HEK293 (cell line): ENCODE data around the gene OXCT2.

Experiments
- GLIS1 ChIP-seq: fragments of 450-650 bp; formaldehyde crosslinking; IDR thresholded peaks from 2 replicates; pipeline ENCODE4 v1.5.1; 2016; ENCODE audit warnings: missing biosample characterization, missing genetic modification characterization
- IKZF3 ChIP-seq: fragments of 450-650 bp; IDR thresholded peaks from 2 replicates; pipeline ENCODE4 v1.5.0; 2018; ENCODE audit warnings: missing biosample characterization, mild to moderate bottlenecking, missing genetic modification characterization, moderate library complexity
- YY2 ChIP-seq: fragments of 450-650 bp; formaldehyde crosslinking; IDR thresholded peaks from 2 replicates; pipeline ENCODE4 v1.5.1; 2016; ENCODE audit warnings: missing biosample characterization, missing genetic modification characterization
- ZBTB17 ChIP-seq: fragments of 450-650 bp; formaldehyde crosslinking; IDR thresholded peaks from 2 replicates; pipeline ENCODE4 v1.5.1; 2016; ENCODE audit warnings: missing biosample characterization, missing genetic modification characterization
- ZBTB20 ChIP-seq: fragments of 450-650 bp; formaldehyde crosslinking; IDR thresholded peaks from 2 replicates; pipeline ENCODE4 v1.5.1; 2016; ENCODE audit warnings: missing biosample characterization, missing genetic modification characterization
- ZNF112 ChIP-seq: fragments of 450-650 bp; formaldehyde crosslinking; IDR thresholded peaks from 2 replicates; pipeline ENCODE4 v1.5.0; 2017; ENCODE audit warnings: missing biosample characterization, missing genetic modification characterization
- ZNF2 ChIP-seq: fragments of 450-650 bp; formaldehyde crosslinking; IDR thresholded peaks from 2 replicates; pipeline ENCODE4 v1.5.1; 2016; ENCODE audit warnings: missing biosample characterization, missing genetic modification characterization
- ZNF214 ChIP-seq: fragments of 450-650 bp; formaldehyde crosslinking; IDR thresholded peaks from 2 replicates; pipeline ENCODE4 v1.5.1; 2017; ENCODE audit warnings: missing biosample characterization, mild to moderate bottlenecking, missing genetic modification characterization, borderline replicate concordance
- ZNF248 ChIP-seq: fragments of 450-650 bp; formaldehyde crosslinking; IDR thresholded peaks from 2 replicates; pipeline ENCODE4 v1.5.1; 2017; ENCODE audit warnings: missing biosample characterization, missing genetic modification characterization
- ZNF341 ChIP-seq: fragments of 450-650 bp; formaldehyde crosslinking; IDR thresholded peaks from 2 replicates; pipeline ENCODE4; 2016; ENCODE audit warnings: low read depth, missing biosample characterization, missing genetic modification characterization
- ZNF391 ChIP-seq: fragments of 450-650 bp; formaldehyde crosslinking; IDR thresholded peaks from 2 replicates; pipeline ENCODE4 v1.5.1; 2016; ENCODE audit warnings: low read depth, missing biosample characterization, missing genetic modification characterization, borderline replicate concordance
- ZNF426 ChIP-seq: fragments of 450-650 bp; formaldehyde crosslinking; IDR thresholded peaks from 2 replicates; pipeline ENCODE4 v1.5.1; 2017; ENCODE audit warnings: missing biosample characterization, missing genetic modification characterization, mild to moderate bottlenecking, inconsistent platforms, moderate library complexity
- ZNF433 ChIP-seq: fragments of 450-650 bp; formaldehyde crosslinking; IDR thresholded peaks from 2 replicates; pipeline ENCODE4 v1.5.1; 2016; ENCODE audit warnings: missing biosample characterization, missing genetic modification characterization, low read depth
- ZNF510 ChIP-seq: fragments of 450-650 bp; formaldehyde crosslinking; IDR thresholded peaks from 2 replicates; pipeline ENCODE4 v1.5.1; 2018; ENCODE audit warnings: mild to moderate bottlenecking, missing genetic modification characterization, missing biosample characterization; ENCODE audit not compliant: insufficient replicate concordance
- ZNF548 ChIP-seq: fragments of 450-650 bp; formaldehyde crosslinking; IDR thresholded peaks from 2 replicates; pipeline ENCODE4 v1.5.1; 2016; ENCODE audit warnings: missing biosample characterization, missing genetic modification characterization
- ZNF677 ChIP-seq: fragments of 450-650 bp; IDR thresholded peaks from 2 replicates; pipeline ENCODE4 v1.5.0; 2018; ENCODE audit warnings: missing biosample characterization, mild to moderate bottlenecking, missing genetic modification characterization, moderate library complexity
- ZNF707 ChIP-seq: fragments of 450-650 bp; formaldehyde crosslinking; IDR thresholded peaks from 2 replicates; pipeline ENCODE4 v1.5.1; 2016; ENCODE audit warnings: missing biosample characterization, missing genetic modification characterization
- TF ChIP-seq, protein P1 (sequence below): fragments of 450-650 bp; formaldehyde crosslinking; IDR thresholded peaks from 2 replicates; pipeline ENCODE4 v1.5.1; 2016; ENCODE audit warnings: missing biosample characterization, missing genetic modification characterization
- TF ChIP-seq, protein P2 (sequence below): fragments of 450-650 bp; formaldehyde crosslinking; IDR thresholded peaks from 2 replicates; pipeline ENCODE4 v1.5.1; 2017; ENCODE audit warnings: missing biosample characterization, missing genetic modification characterization
- TF ChIP-seq, protein P3 (sequence below): fragments of 450-650 bp; formaldehyde crosslinking; IDR thresholded peaks from 2 replicates; pipeline ENCODE4 v1.5.1; 2016; ENCODE audit warnings: missing biosample characterization, missing genetic modification characterization
- TF ChIP-seq, protein P4 (sequence below): fragments of 450-650 bp; formaldehyde crosslinking; IDR thresholded peaks from 2 replicates; pipeline ENCODE4 v1.5.1; 2016; ENCODE audit warnings: missing biosample characterization, missing genetic modification characterization, low read depth
- TF ChIP-seq, protein P5 (sequence below): fragments of 450-650 bp; formaldehyde crosslinking; IDR thresholded peaks from 2 replicates; pipeline ENCODE4 v1.5.0; 2017; ENCODE audit warnings: missing biosample characterization, missing genetic modification characterization, borderline replicate concordance
- TF ChIP-seq, protein P6 (sequence below): fragments of 450-650 bp; formaldehyde crosslinking; IDR thresholded peaks from 2 replicates; pipeline ENCODE4 v1.5.1; 2017; ENCODE audit warnings: missing biosample characterization, missing genetic modification characterization
- TF ChIP-seq, protein P7 (sequence below): fragments of 450-650 bp; formaldehyde crosslinking; IDR thresholded peaks from 2 replicates; pipeline ENCODE4 v1.5.1; 2016; ENCODE audit warnings: missing biosample characterization, missing genetic modification characterization

OXCT2 gene

DNA sequence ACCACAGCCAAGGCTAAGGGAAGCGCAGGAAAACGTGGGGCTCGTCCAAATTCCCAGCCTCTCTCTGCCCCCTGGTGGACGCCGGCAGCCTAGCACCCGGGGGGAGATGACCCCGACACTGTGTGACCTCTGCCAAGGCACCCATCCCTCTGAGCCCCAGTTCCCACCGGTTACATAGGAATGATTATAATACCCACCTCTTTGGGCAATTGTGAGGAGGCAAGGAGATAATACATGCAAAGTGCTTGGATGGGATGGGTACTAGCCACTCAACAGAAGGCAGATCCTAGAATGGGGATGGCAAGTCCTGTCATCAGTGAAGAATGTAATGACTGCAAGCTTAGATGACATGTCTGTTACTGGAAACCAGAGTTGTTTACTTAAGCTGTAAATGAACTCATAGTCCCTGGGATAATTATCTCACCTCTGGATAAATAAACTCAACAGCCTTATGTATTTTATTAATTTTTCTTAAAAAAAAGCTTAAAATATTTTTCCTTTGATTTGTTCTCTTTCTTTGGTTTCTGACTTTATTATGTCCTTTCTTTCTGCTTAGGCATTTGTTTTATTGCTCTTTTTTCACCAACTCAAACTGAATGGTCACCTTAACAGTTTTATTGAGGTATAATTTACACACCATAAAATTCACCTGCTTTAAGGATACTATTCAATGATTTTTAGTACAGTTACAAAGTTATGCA lies 28.8 kb upstream of the OXCT2 start (continued):
- peak; percentile 74 for TF ChIP-seq IKZF3 (tag by site-specific recombination)
- no peak for TF ChIP-seq ZNF112 (tag by site-specific recombination)
- TF ChIP-seq, protein P1, sequence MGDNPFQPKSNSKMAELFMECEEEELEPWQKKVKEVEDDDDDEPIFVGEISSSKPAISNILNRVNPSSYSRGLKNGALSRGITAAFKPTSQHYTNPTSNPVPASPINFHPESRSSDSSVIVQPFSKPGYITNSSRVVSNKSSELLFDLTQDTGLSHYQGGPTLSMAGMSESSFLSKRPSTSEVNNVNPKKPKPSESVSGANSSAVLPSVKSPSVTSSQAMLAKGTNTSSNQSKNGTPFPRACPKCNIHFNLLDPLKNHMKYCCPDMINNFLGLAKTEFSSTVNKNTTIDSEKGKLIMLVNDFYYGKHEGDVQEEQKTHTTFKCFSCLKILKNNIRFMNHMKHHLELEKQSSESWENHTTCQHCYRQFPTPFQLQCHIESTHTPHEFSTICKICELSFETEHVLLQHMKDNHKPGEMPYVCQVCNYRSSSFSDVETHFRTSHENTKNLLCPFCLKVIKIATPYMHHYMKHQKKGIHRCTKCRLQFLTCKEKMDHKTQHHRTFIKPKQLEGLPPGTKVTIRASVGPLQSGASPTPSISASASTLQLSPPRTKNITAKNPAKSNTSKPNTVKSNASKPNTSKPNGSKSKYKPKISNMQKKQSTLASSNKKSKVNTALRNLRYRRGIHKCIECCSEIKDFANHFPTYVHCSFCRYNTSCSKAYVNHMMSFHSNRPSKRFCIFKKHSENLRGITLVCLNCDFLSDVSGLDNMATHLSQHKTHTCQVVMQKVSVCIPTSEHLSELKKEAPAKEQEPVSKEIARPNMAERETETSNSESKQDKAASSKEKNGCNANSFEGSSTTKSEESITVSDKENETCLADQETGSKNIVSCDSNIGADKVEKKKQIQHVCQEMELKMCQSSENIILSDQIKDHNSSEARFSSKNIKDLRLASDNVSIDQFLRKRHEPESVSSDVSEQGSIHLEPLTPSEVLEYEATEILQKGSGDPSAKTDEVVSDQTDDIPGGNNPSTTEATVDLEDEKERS (tag by site-specific recombination), result 0 out of 2 replicates have a peak, but pooled peaks have one; percentile 7
- TF ChIP-seq ZBTB20 (tag by site-specific recombination), result no peak
- TF ChIP-seq ZNF426 (tag by site-specific recombination), result no peak
- no peak for TF ChIP-seq ZNF510 (tag by site-specific recombination)
- no peak for TF ChIP-seq ZNF548 (tag by site-specific recombination)
- no peak for TF ChIP-seq ZNF433
- no peak for TF ChIP-seq ZNF214 (tag by site-specific recombination)
- peak; percentile 88 for TF ChIP-seq ZBTB17 (tag by site-specific recombination)
- TF ChIP-seq, protein P2, sequence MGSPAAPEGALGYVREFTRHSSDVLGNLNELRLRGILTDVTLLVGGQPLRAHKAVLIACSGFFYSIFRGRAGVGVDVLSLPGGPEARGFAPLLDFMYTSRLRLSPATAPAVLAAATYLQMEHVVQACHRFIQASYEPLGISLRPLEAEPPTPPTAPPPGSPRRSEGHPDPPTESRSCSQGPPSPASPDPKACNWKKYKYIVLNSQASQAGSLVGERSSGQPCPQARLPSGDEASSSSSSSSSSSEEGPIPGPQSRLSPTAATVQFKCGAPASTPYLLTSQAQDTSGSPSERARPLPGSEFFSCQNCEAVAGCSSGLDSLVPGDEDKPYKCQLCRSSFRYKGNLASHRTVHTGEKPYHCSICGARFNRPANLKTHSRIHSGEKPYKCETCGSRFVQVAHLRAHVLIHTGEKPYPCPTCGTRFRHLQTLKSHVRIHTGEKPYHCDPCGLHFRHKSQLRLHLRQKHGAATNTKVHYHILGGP (tag by site-specific recombination), result peak; percentile 47; the same call in 1 of the 2 replicates
- peak; percentile 22; the same call in 1 of the 2 replicates for TF ChIP-seq GLIS1 (tag by site-specific recombination)
- TF ChIP-seq, protein P3, sequence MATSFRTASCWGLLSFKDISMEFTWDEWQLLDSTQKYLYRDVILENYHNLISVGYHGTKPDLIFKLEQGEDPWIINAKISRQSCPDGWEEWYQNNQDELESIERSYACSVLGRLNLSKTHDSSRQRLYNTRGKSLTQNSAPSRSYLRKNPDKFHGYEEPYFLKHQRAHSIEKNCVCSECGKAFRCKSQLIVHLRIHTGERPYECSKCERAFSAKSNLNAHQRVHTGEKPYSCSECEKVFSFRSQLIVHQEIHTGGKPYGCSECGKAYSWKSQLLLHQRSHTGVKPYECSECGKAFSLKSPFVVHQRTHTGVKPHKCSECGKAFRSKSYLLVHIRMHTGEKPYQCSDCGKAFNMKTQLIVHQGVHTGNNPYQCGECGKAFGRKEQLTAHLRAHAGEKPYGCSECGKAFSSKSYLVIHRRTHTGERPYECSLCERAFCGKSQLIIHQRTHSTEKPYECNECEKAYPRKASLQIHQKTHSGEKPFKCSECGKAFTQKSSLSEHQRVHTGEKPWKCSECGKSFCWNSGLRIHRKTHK (tag by site-specific recombination), result no peak
- TF ChIP-seq, protein P4, sequence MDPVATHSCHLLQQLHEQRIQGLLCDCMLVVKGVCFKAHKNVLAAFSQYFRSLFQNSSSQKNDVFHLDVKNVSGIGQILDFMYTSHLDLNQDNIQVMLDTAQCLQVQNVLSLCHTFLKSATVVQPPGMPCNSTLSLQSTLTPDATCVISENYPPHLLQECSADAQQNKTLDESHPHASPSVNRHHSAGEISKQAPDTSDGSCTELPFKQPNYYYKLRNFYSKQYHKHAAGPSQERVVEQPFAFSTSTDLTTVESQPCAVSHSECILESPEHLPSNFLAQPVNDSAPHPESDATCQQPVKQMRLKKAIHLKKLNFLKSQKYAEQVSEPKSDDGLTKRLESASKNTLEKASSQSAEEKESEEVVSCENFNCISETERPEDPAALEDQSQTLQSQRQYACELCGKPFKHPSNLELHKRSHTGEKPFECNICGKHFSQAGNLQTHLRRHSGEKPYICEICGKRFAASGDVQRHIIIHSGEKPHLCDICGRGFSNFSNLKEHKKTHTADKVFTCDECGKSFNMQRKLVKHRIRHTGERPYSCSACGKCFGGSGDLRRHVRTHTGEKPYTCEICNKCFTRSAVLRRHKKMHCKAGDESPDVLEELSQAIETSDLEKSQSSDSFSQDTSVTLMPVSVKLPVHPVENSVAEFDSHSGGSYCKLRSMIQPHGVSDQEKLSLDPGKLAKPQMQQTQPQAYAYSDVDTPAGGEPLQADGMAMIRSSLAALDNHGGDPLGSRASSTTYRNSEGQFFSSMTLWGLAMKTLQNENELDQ (tag by site-specific recombination), result no peak
- TF ChIP-seq ZNF677 (tag by site-specific recombination), result no peak
- TF ChIP-seq, protein P5, sequence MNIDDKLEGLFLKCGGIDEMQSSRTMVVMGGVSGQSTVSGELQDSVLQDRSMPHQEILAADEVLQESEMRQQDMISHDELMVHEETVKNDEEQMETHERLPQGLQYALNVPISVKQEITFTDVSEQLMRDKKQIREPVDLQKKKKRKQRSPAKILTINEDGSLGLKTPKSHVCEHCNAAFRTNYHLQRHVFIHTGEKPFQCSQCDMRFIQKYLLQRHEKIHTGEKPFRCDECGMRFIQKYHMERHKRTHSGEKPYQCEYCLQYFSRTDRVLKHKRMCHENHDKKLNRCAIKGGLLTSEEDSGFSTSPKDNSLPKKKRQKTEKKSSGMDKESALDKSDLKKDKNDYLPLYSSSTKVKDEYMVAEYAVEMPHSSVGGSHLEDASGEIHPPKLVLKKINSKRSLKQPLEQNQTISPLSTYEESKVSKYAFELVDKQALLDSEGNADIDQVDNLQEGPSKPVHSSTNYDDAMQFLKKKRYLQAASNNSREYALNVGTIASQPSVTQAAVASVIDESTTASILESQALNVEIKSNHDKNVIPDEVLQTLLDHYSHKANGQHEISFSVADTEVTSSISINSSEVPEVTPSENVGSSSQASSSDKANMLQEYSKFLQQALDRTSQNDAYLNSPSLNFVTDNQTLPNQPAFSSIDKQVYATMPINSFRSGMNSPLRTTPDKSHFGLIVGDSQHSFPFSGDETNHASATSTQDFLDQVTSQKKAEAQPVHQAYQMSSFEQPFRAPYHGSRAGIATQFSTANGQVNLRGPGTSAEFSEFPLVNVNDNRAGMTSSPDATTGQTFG (tag by site-specific recombination), result no peak
- TF ChIP-seq ZNF341 (tag by site-specific recombination), result no peak
- peak; percentile 87 for TF ChIP-seq ZNF2 (tag by site-specific recombination)
- no peak for TF ChIP-seq ZNF707 (tag by site-specific recombination)
- no peak for TF ChIP-seq YY2 (tag by site-specific recombination)
- TF ChIP-seq, protein P6, sequence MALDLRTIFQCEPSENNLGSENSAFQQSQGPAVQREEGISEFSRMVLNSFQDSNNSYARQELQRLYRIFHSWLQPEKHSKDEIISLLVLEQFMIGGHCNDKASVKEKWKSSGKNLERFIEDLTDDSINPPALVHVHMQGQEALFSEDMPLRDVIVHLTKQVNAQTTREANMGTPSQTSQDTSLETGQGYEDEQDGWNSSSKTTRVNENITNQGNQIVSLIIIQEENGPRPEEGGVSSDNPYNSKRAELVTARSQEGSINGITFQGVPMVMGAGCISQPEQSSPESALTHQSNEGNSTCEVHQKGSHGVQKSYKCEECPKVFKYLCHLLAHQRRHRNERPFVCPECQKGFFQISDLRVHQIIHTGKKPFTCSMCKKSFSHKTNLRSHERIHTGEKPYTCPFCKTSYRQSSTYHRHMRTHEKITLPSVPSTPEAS, result 0 out of 2 replicates have a peak, but pooled peaks have one; percentile 12
- TF ChIP-seq, protein P7, sequence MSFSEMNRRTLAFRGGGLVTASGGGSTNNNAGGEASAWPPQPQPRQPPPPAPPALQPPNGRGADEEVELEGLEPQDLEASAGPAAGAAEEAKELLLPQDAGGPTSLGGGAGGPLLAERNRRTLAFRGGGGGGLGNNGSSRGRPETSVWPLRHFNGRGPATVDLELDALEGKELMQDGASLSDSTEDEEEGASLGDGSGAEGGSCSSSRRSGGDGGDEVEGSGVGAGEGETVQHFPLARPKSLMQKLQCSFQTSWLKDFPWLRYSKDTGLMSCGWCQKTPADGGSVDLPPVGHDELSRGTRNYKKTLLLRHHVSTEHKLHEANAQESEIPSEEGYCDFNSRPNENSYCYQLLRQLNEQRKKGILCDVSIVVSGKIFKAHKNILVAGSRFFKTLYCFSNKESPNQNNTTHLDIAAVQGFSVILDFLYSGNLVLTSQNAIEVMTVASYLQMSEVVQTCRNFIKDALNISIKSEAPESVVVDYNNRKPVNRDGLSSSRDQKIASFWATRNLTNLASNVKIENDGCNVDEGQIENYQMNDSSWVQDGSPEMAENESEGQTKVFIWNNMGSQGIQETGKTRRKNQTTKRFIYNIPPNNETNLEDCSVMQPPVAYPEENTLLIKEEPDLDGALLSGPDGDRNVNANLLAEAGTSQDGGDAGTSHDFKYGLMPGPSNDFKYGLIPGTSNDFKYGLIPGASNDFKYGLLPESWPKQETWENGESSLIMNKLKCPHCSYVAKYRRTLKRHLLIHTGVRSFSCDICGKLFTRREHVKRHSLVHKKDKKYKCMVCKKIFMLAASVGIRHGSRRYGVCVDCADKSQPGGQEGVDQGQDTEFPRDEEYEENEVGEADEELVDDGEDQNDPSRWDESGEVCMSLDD (tag by site-specific recombination), result peak; percentile 85
- no peak for TF ChIP-seq ZNF248 (tag by site-specific recombination)
- 0 out of 2 replicates have a peak, but pooled peaks have one; percentile 32 for TF ChIP-seq ZNF391 (tag by site-specific recombination)
